Activated CD4-positive, alpha-beta memory T cell treated with anti-CD3 and anti-CD28 coated beads, Interleukin-2, amount 10 ng/mL, durations not matched to agents 7 days and 5 days (primary cell): ENCODE measurements around the gene CENPP. TPM values are rescaled to one million over a fixed set of nuclear protein-coding genes. Genes with fewer than 3 reads are reported as not detected.
A peak's percentile ranks its signal among the peaks of the same experiment; 100 is the strongest.

Source experiments
- CTCF ChIA-PET: fragments of 350-600 bp; sonication (Branson Sonifier 250); formaldehyde crosslinking; loops from one replicate; lab custom pipeline; 2021; ENCODE audit warnings: antibody characterized with exemption, inconsistent platforms; lab: Charles Lee
- POLR2A ChIA-PET: fragments of 350-600 bp; sonication (Branson Sonifier 250); formaldehyde crosslinking; loops from one replicate; lab custom pipeline; 2021; ENCODE audit warnings: antibody characterized with exemption; lab: Charles Lee
- DNase-seq: peaks from one replicate; pipeline ENCODE4 v3.0.0-alpha.2; 2020
- H3K27ac Mint-ChIP-seq: one replicate; pipeline ENCODE4 v1.8.0; 2021; ENCODE audit warnings: mild to moderate bottlenecking, mixed read lengths
- H3K27me3 Mint-ChIP-seq: one replicate; pipeline ENCODE4 v1.8.0; 2021; ENCODE audit warnings: mixed read lengths
- H3K36me3 Mint-ChIP-seq: one replicate; pipeline ENCODE4 v1.8.0; 2021; ENCODE audit warnings: low read depth, mixed read lengths
- H3K4me1 Mint-ChIP-seq: one replicate; pipeline ENCODE4 v1.8.0; 2021; ENCODE audit warnings: mixed read lengths
- H3K4me3 Mint-ChIP-seq: one replicate; pipeline ENCODE4 v1.8.0; 2021; ENCODE audit warnings: mild to moderate bottlenecking, mixed read lengths
- H3K9me3 Mint-ChIP-seq: one replicate; pipeline ENCODE4 v1.8.0; 2021; ENCODE audit warnings: mixed read lengths
- total RNA-seq, 2 experiments: library from RNA; stranded (reverse); gene quantifications; one replicate each; pipeline ENCODE4 v1.2.3, GENCODE V29; 2021

CENPP gene
- total RNA-seq, 2 experiments from 2014 or later: 18.8 to 22.0 TPM

DNA sequence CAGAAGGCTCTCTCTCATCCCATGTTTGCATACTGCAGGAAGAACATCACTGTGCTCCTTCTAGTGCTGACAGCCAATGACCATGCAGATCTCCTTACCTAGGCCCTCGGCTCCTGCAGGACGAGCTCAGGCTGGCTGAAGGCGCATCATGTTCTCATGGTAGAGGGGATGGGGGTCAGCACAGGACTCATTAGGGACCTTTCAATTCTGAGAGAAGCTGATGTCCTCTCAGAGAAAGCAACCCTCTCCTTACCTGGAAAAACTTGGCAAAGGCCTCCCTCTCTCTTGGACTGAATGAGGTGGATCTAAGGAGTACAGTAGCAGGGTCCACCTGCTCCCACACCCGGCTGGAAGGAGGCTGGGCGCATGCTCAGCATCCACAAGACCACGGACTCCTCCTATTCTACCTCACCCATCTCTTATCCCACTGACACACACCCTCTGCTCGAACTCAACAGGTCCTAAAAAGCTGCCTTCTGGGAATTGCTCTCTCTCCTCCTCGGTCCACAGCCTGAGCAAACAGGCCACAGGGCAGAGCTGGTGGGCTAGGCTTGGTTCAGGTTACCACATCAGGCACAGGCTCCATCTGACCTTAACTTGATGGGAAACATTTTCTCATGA lies 341.3 kb downstream of the CENPP start:
- no peak overlapping the region for H3K27ac Mint-ChIP-seq
- ChIA-PET POLR2A (interaction anchor here (1.2 kb wide), 1 partner anchor 46 kb away, joined by 4 read pairs; no protein-coding TSS in a partner anchor), CTCF (no interaction called here)
- H3K27me3 Mint-ChIP-seq: no peaks in the 10 kb centered on the region
- peaks cover 39% of the 10 kb centered on the region for H3K36me3 Mint-ChIP-seq
- DNase-seq: no peak
- H3K4me3 Mint-ChIP-seq: no peak overlapping the region
- peaks cover 51% of the 10 kb centered on the region for H3K4me1 Mint-ChIP-seq
- no peaks in the 10 kb centered on the region for H3K9me3 Mint-ChIP-seq

- ChIA-PET CTCF (no interaction called here), POLR2A (interaction anchor here (1.1 kb wide), 1 partner anchor 554 kb away, joined by 4 read pairs; no protein-coding TSS in a partner anchor)
- Mint-ChIP-seq H3K27me3 (no peaks in the 10 kb centered on the region), H3K4me3 (peak overlapping the region; percentile 96), H3K36me3 (peaks cover 40% of the 10 kb centered on the region), H3K4me1 (peaks cover 49% of the 10 kb centered on the region), H3K27ac (peak overlapping the region; percentile 59), H3K9me3 (no peaks in the 10 kb centered on the region)
- DNase-seq: peak; percentile 49
Observed at GRCh38 chr9:92668746-92669526, 343.2 kb downstream of the CENPP start.

DNA sequence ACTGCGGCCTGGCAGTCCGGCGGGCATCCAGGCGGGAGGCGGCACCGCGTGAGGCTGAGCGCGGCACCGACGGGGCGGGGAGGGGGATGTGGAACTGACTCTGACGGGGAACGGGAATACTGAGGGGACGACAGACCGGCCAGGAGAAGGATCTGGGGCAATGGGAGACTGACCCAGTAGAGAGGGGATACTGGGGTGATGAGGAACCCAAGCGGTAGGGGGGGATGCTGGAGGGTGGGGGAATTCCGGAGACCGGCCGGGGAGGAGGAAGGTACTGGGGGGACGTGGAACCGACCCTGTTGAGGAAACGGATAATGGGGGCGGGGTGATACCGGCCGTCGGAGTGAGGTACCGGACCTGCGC lies 343.8 kb downstream of the CENPP start:
- DNase-seq: peak; percentile 35
- Mint-ChIP-seq H3K4me1 (peaks cover 45% of the 10 kb centered on the region), H3K27me3 (no peaks in the 10 kb centered on the region), H3K27ac (peak overlapping the region; percentile 59), H3K9me3 (no peaks in the 10 kb centered on the region), H3K4me3 (peak overlapping the region; percentile 96), H3K36me3 (peaks cover 43% of the 10 kb centered on the region)
- CTCF ChIA-PET: interaction anchor here (1.0 to 1.9 kb wide), 3 partner anchors 122 to 530 kb away, joined by 3 to 9 read pairs (median 6); partner anchors contain the start of gene CENPP
- POLR2A ChIA-PET: interaction anchor here (1.0 to 2.4 kb wide), 17 partner anchors 7 to 554 kb away, joined by 3 to 31 read pairs (median 5); partner anchors contain the start of genes BICD2, CENPP, NOL8 and SPTLC1

Other genes with a start within 250 kb of the CENPP start
- 10 to 100 TPM; 55.1 to 60.9 TPM for gene SPTLC1, start 210.5 kb upstream of the CENPP start, total RNA-seq
- gene IARS1, start 32.3 kb upstream of the CENPP start, total RNA-seq: 100 to 1,000 TPM; 145 to 152 TPM
- gene NOL8, start 603 bp upstream of the CENPP start, total RNA-seq: 10 to 100 TPM; 48.0 to 48.9 TPM
- not detected for gene OGN, start 78.6 kb downstream of the CENPP start, total RNA-seq
- not detected for gene OMD, start 98.5 kb downstream of the CENPP start, total RNA-seq
- gene ASPN, start 156.6 kb downstream of the CENPP start, total RNA-seq: not detected
- gene ECM2, start 210.0 kb downstream of the CENPP start, total RNA-seq: not detected